HG02840 (cell line): ENCODE results near the gene CREB3L4.
"Not testable (repeated sequence)": the region's sequence is repeated elsewhere in the genome, so short reads cannot be mapped to it uniquely, and the experiment has no call there.

ENCODE experiments used
- ATAC-seq: cut with Tn5 transposase; IDR thresholded peaks from one replicate; pipeline ENCODE4 v1.9.1; 2021; ENCODE audit warnings: mild to moderate bottlenecking, moderate library complexity, moderate number of reproducible peaks; ENCODE audit not compliant: unreplicated experiment, low FRiP score

Gene CREB3L4

GRCh38 chr1:153958111-153958960, 9.4 kb upstream of the CREB3L4 start, which contains the start of gene CRTC2:
Gene CRTC2 (minus strand): TSS chr1:153958612. CDS start chr1:153958497, 115 bp downstream.
- peak; percentile 59 for ATAC-seq

- ATAC-seq, result no peak
Observed at GRCh38 chr1:153958961-153959260, 8.8 kb upstream of the CREB3L4 start.

GRCh38 chr1:153959454-153959853, 8.2 kb upstream of the CREB3L4 start:
- ATAC-seq, result no peak

GRCh38 chr1:153960206-153960605, 7.5 kb upstream of the CREB3L4 start:
- ATAC-seq, result no peak

- ATAC-seq, result no peak
Observed at GRCh38 chr1:153961421-153961820, 6.3 kb upstream of the CREB3L4 start.

GRCh38 chr1:153962088-153963029, 5.3 kb upstream of the CREB3L4 start:
- no peak for ATAC-seq

GRCh38 chr1:153963030-153963849, 4.5 kb upstream of the CREB3L4 start, which contains the start of gene SLC39A1:
Gene SLC39A1 (minus strand): TSS chr1:153963537. CDS start chr1:153962715, 822 bp downstream.
- peak; percentile 43 for ATAC-seq

- ATAC-seq, result no peak
Observed at GRCh38 chr1:153963850-153964331, 3.8 kb upstream of the CREB3L4 start.

- no peak for ATAC-seq
Observed at GRCh38 chr1:153968000-153968363, 280 bp downstream of the CREB3L4 start.

GRCh38 chr1:153968408-153968807, 706 bp downstream of the CREB3L4 start:
- ATAC-seq, result no peak

- no peak for ATAC-seq
Observed at GRCh38 chr1:153968972-153969371, 1.3 kb downstream of the CREB3L4 start.

- no peak for ATAC-seq
Observed at GRCh38 chr1:153970346-153970745, 2.6 kb downstream of the CREB3L4 start.

- ATAC-seq, result no peak
Observed at GRCh38 chr1:153973071-153973470, 5.4 kb downstream of the CREB3L4 start.

- ATAC-seq, result no peak
Observed at GRCh38 chr1:153973525-153973924, 5.8 kb downstream of the CREB3L4 start.

- no peak for ATAC-seq
Observed at GRCh38 chr1:153976819-153977249, 9.1 kb downstream of the CREB3L4 start.

GRCh38 chr1:153977250-153978240, 9.8 kb downstream of the CREB3L4 start, which contains the start of gene JTB:
Gene JTB (minus strand): TSS chr1:153977674. CDS start chr1:153977252, 422 bp downstream.
- no peak for ATAC-seq

GRCh38 chr1:153978274-153978909, 10.7 kb downstream of the CREB3L4 start:
- no peak for ATAC-seq

- not testable (repeated sequence) for ATAC-seq
Observed at GRCh38 chr1:153979091-153979490, 11.4 kb downstream of the CREB3L4 start.
